Muscle layer of colon (tissue), 2 donors: ENCODE measurements around the gene RBM8A.
A peak's percentile ranks its signal among the peaks of the same experiment; 100 is the strongest.

Experiments
- H3K27ac ChIP-seq: one replicate; pipeline ENCODE4 v1.7.0; 2013; ENCODE audit warnings: low read depth, mild to moderate bottlenecking, low read length, moderate library complexity
- H3K27me3 ChIP-seq, 2 donors: one replicate each; pipeline ENCODE4 v1.7.0; 2013; ENCODE audit warnings: low read length in 2 of 2, mild to moderate bottlenecking in 2 of 2; ENCODE audit not compliant: insufficient read depth in 2 of 2, control insufficient read depth in 1 of 2
- H3K36me3 ChIP-seq: one replicate; pipeline ENCODE4 v1.7.0; 2013; ENCODE audit warnings: mild to moderate bottlenecking, low read length; ENCODE audit not compliant: insufficient read depth
- H3K4me1 ChIP-seq: one replicate; pipeline ENCODE4 v1.7.0; 2013; ENCODE audit warnings: mild to moderate bottlenecking, low read length; ENCODE audit not compliant: insufficient read depth
- H3K4me3 ChIP-seq, 2 donors: one replicate each; pipeline ENCODE4 v1.7.0; 2013; ENCODE audit warnings: low read length in 2 of 2, low read depth in 1 of 2, mild to moderate bottlenecking in 1 of 2, moderate library complexity in 1 of 2
- H3K9ac ChIP-seq: one replicate; pipeline ENCODE4 v1.7.0; 2013; ENCODE audit warnings: low read length
- H3K9me3 ChIP-seq: one replicate; pipeline ENCODE4 v1.7.0; 2013; ENCODE audit warnings: mild to moderate bottlenecking, low read length
- donor health status: abdominal sarcoma.
- donor health status: Adenocarcinoma of cecum.

Gene RBM8A

DNA sequence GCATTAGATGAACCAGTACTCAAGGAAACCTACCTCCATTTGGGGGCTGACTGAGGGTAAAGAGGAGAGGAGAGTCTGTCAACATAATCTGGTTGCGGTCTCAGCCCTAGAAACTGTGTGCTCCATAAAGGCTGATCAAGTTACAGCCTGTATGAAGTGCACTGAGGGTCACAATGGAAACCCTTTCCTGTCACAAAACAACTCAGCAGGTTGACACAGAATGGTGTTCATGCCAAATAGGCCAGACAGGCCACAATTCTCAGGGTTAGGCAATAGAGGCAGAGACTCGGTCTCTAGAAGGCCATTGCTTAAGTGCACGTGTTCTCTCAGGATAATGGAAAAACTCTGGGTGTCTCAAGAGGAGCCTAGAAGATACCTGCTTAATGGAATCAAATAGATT lies 37.6 kb downstream of the RBM8A start:
- Histone ChIP-seq H3K9ac (no peak overlapping the region), H3K36me3 (no peaks in the 10 kb centered on the region), H3K4me1 (peaks cover 28% of the 10 kb centered on the region), H3K9me3 (no peaks in the 10 kb centered on the region), H3K4me3 (no peak overlapping the region), H3K27ac (no peak overlapping the region), H3K27me3 (peaks cover 0 to 6% of the 10 kb centered on the region in 2 donors)

DNA sequence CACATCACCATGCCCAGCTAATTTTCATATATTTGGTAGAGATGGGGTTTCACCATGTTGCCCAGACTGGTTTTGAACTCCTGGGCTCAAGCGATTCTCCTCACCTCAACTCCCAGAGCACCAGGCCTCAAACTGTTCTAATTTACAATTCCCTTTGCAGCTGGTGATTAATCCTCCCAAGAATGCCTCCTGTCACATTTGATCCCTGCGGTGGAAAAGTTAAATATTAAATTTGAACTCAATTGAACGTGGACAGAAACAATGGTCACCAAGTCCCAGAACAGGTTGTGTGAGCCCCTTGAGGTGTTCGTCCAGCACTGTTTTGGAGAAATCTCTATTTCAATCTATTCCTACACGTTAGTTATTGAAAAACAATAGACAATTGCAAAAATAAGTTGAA lies 39.7 kb downstream of the RBM8A start:
- no peak overlapping the region for H3K9ac ChIP-seq
- H3K27me3 ChIP-seq: peaks cover 0 to 6% of the 10 kb centered on the region in 2 donors
- H3K36me3 ChIP-seq: no peaks in the 10 kb centered on the region
- no peak overlapping the region for H3K4me3 ChIP-seq
- H3K4me1 ChIP-seq: peaks cover 23% of the 10 kb centered on the region
- no peaks in the 10 kb centered on the region for H3K9me3 ChIP-seq
- no peak overlapping the region for H3K27ac ChIP-seq

DNA sequence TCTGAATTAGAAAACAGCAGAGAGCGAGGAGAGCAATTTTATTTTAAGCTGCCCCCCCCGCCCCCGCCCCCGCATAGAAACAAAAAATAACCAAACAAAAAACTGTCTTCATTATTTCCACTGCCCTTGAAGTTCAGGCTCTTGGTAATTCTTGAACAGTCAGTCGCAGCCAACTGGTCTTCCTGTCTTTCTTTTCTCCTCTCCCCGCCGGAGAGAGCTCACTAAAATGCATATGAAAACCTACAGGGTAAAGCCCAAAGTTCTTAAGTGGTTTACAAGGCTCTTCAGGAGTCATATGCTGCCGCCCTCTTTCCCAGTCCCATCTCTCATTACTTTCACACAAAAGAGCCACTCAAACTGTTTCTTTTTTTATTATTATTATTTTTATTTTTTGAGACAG lies 40.5 kb downstream of the RBM8A start:
- peaks cover 0 to 6% of the 10 kb centered on the region in 2 donors for H3K27me3 ChIP-seq
- H3K36me3 ChIP-seq: no peaks in the 10 kb centered on the region
- no peak overlapping the region for H3K9ac ChIP-seq
- H3K4me1 ChIP-seq: peaks cover 16% of the 10 kb centered on the region
- H3K9me3 ChIP-seq: no peaks in the 10 kb centered on the region
- H3K27ac ChIP-seq: no peak overlapping the region
- no peak overlapping the region for H3K4me3 ChIP-seq

- H3K27me3 ChIP-seq: peaks cover 0 to 6% of the 10 kb centered on the region in 2 donors
- no peak overlapping the region for H3K9ac ChIP-seq
- peak overlapping the region; percentile 1 for H3K27ac ChIP-seq
- peaks cover 12% of the 10 kb centered on the region for H3K4me1 ChIP-seq
- H3K4me3 ChIP-seq: peak overlapping the region; percentile 66 to 87
- no peaks in the 10 kb centered on the region for H3K9me3 ChIP-seq
- no peaks in the 10 kb centered on the region for H3K36me3 ChIP-seq
Observed at GRCh38 chr1:145886390-145886789, 40.9 kb downstream of the RBM8A start.

GRCh38 chr1:145885738-145886287 lies 41.5 kb downstream of the RBM8A start, which contains the start of gene ANKRD35:
TSS of gene ANKRD35 (minus strand) at chr1:145885866. CDS start at chr1:145885758, 108 bp downstream.
- H3K9ac ChIP-seq: no peak within 1 kb of the TSS

DNA sequence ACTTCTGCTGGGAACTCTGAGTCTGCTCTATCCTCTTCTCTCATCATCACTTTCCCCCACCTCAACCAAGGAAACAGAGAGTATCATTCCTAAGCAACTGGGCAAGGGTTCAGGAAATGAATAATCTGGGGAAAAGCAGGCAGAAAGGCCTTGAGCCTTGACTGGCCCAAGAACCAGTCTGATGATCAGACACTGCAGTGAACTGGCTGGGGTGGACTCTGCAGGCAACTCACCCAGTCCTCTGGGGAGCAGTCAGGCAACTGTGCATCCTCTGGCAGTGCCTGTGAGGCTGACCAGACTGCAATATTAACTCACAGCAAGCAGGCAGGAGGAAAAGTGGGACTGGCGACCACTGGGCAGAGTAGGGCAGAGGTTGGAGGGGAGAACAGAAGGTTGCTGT lies 42.6 kb downstream of the RBM8A start:
- Histone ChIP-seq H3K4me1 (peaks cover 7% of the 10 kb centered on the region), H3K27me3 (peaks cover 0 to 6% of the 10 kb centered on the region in 2 donors), H3K36me3 (no peaks in the 10 kb centered on the region), H3K9me3 (no peaks in the 10 kb centered on the region), H3K9ac (no peak overlapping the region), H3K4me3 (no peak overlapping the region), H3K27ac (no peak overlapping the region)

More at GRCh38 chr1:145885738-145886287, 41.5 kb downstream of the RBM8A start, which contains the start of gene ANKRD35:
- H3K27ac ChIP-seq: peak within 1 kb of the TSS; percentile 1
- peaks cover 7% of the 10 kb centered on the region for H3K4me1 ChIP-seq
- H3K4me3 ChIP-seq: peak within 1 kb of the TSS; percentile 66 to 87
- no peaks in the 10 kb centered on the region for H3K9me3 ChIP-seq
- H3K27me3 ChIP-seq: peaks cover 0 to 6% of the 10 kb centered on the region in 2 donors
- no peaks in the 10 kb centered on the region for H3K36me3 ChIP-seq

DNA sequence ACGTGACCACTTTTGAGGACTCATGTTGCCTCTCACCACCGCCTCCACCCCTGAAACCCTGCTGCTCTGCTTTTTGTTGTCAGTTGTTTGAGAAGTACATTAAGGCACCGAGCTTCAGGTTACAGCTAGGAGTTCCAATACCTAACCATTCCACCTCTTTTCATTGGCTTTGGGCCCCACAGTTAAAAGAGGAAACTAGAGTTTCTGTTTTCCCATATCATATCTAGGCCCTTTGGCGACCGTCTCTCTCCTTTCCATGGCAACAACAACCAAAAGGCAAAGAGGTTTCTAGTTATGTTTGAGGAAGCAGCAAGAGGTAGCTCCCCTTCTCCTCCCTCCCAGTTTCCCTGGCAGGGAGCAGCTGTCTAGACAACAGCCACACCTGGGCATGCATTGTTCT lies 47.5 kb downstream of the RBM8A start:
- no peak overlapping the region for H3K4me3 ChIP-seq
- no peak overlapping the region for H3K27ac ChIP-seq
- no peaks in the 10 kb centered on the region for H3K4me1 ChIP-seq
- H3K9me3 ChIP-seq: no peaks in the 10 kb centered on the region
- peaks cover 0 to under 1% of the 10 kb centered on the region in 2 donors for H3K27me3 ChIP-seq
- H3K36me3 ChIP-seq: no peaks in the 10 kb centered on the region
- no peak overlapping the region for H3K9ac ChIP-seq

- Histone ChIP-seq H3K4me3 (no peak overlapping the region), H3K9ac (no peak overlapping the region), H3K36me3 (no peaks in the 10 kb centered on the region), H3K4me1 (no peaks in the 10 kb centered on the region), H3K27ac (no peak overlapping the region), H3K27me3 (no peaks in the 10 kb centered on the region), H3K9me3 (no peaks in the 10 kb centered on the region)
Observed at GRCh38 chr1:145878724-145879123, 48.6 kb downstream of the RBM8A start.

DNA sequence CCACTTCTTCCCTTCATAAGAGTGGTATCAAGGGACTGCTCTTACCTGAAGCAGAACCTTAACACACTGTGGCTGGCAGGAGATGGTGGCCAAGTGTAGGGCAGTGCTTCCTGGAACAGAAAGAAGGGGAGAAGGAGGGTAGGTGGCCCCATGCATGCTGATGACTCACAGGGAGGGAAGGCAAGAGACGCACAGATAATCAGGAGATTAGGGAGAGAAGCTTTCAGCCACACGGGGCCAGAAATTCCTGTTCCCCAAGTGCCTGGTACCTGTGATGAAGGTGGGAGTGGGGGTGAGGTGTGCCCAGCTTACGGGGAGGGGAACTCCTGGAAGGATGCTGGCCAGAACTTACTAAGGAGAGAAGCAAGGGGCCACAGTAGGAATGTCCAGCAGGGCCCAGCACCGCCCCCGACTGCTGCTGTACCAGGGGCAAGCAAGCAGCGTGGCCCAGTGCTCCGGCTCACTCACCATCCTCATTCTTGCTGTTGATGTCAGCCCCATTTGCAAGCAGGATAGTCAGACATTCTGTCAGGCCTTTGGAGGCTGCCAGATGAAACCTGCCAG lies 49.3 kb downstream of the RBM8A start:
- Histone ChIP-seq H3K27me3 (no peaks in the 10 kb centered on the region), H3K4me3 (no peak overlapping the region), H3K27ac (no peak overlapping the region), H3K4me1 (peaks cover 2% of the 10 kb centered on the region), H3K36me3 (no peaks in the 10 kb centered on the region), H3K9ac (no peak overlapping the region), H3K9me3 (no peaks in the 10 kb centered on the region)

DNA sequence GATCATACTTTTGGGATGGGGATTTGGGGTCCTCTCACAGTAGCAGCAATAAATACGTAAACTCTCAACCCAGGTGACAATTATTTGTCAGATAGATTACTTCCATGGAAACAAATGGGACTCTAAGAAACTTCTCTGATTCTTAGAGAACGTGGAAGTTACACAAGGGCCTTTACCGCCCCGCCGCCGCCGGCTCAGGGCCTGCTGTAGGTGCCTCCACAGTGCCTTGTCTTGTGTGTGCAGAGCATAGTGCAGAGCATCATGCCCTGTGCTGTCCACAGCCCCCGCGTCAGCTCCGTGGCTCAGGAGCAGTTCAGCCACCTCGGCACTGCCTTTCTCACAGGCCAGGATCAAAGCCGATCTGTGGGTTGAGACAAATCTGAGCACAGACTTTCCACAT lies 52.6 kb downstream of the RBM8A start:
- Histone ChIP-seq H3K27me3 (no peaks in the 10 kb centered on the region), H3K9me3 (no peaks in the 10 kb centered on the region), H3K9ac (no peak overlapping the region), H3K4me3 (no peak overlapping the region), H3K27ac (no peak overlapping the region), H3K4me1 (peaks cover 13% of the 10 kb centered on the region), H3K36me3 (no peaks in the 10 kb centered on the region)

- Histone ChIP-seq H3K4me3 (peak overlapping the region; percentile 66 to 69), H3K27ac (peak overlapping the region; percentile 75), H3K4me1 (peaks cover 13% of the 10 kb centered on the region), H3K9ac (peak overlapping the region; percentile 76), H3K27me3 (no peaks in the 10 kb centered on the region), H3K9me3 (no peaks in the 10 kb centered on the region), H3K36me3 (peaks cover 9% of the 10 kb centered on the region)
Observed at GRCh38 chr1:145871994-145872924, 55.0 kb downstream of the RBM8A start.
